OCI-LY3 (cell line): ENCODE results near the gene CARS2.
"Not testable (repeated sequence)": the region's sequence is repeated elsewhere in the genome, so short reads cannot be mapped to it uniquely, and the experiment has no call there.

Source experiments
- H2AFZ ChIP-seq: fragments of 200-600, 300-600 bp; shearing (Covaris generic); 2 replicates; pipeline ENCODE4 v1.6.0; 2014; ENCODE audit warnings: antibody characterized with exemption, low read depth, low read length
- H3K27ac ChIP-seq: fragments of 200-600, 300-600 bp; sonication (generic); 2 replicates; pipeline ENCODE4 v1.5.1; 2014; ENCODE audit warnings: mild to moderate bottlenecking, low read length, moderate library complexity, mixed read lengths
- H3K27me3 ChIP-seq: fragments of 200-600, 300-600 bp; sonication (generic); 2 replicates; pipeline ENCODE4 v1.6.1; 2014; ENCODE audit warnings: low read depth, low read length, mixed read lengths
- H3K36me3 ChIP-seq: fragments of 200-600, 300-600 bp; sonication (generic); replicated peaks from 2 replicates; pipeline ENCODE3; 2014; ENCODE audit warnings: low read depth, low read length, mixed read lengths
- H3K4me1 ChIP-seq: fragments of 300-600, 200-600 bp; sonication (generic); 2 replicates; pipeline ENCODE4 v1.6.1; 2014; ENCODE audit warnings: low read length, mixed read lengths
- H3K4me2 ChIP-seq: fragments of 200-600, 300-600 bp; sonication (generic); 2 replicates; pipeline ENCODE4 v1.6.1; 2014; ENCODE audit warnings: low read length, mixed read lengths
- H3K4me3 ChIP-seq: fragments of 300-600, 200-600 bp; sonication (generic); 2 replicates; pipeline ENCODE4 v1.5.1; 2014; ENCODE audit warnings: antibody characterized with exemption, mild to moderate bottlenecking, low read length, moderate library complexity
- H3K79me2 ChIP-seq: fragments of 300-600, 200-600 bp; shearing (Covaris generic); 2 replicates; pipeline ENCODE4 v1.6.1; 2014; ENCODE audit warnings: mild to moderate bottlenecking, low read length, mixed read lengths
- H3K9ac ChIP-seq: fragments of 300-600, 200-600 bp; shearing (Covaris generic); 2 replicates; pipeline ENCODE4 v1.6.0; 2014; ENCODE audit warnings: mild to moderate bottlenecking, low read length, moderate library complexity
- H3K9me3 ChIP-seq: fragments of 200-600, 300-600 bp; shearing (Covaris generic); 2 replicates; pipeline ENCODE4 v1.6.1; 2014; ENCODE audit warnings: low read length, mixed read lengths; ENCODE audit not compliant: insufficient read depth
- H4K20me1 ChIP-seq: fragments of 200-600, 300-600 bp; sonication (generic); 2 replicates; pipeline ENCODE4 v1.6.1; 2016; ENCODE audit warnings: low read length, mixed read lengths; ENCODE audit not compliant: insufficient read depth
- CTCF ChIP-seq: fragments of 200-600, 300-600 bp; sonication (generic); IDR thresholded peaks from 2 replicates; pipeline ENCODE4 v1.5.1; 2014; ENCODE audit warnings: antibody characterized with exemption, low read length, low read depth
- EZH2phosphoT487 ChIP-seq: fragments of 200-600 bp; shearing (Covaris generic); IDR thresholded peaks from 2 replicates; pipeline ENCODE4 v1.6.1; 2018; ENCODE audit warnings: antibody characterized with exemption, mixed run types, low read depth

CARS2 gene

GRCh38 chr13:110737555-110737954 lies 31.6 kb upstream of the CARS2 start:
- Histone ChIP-seq H3K27me3 (no peaks in the 10 kb centered on the region), H3K9ac (no peak overlapping the region), H3K4me2 (no peak overlapping the region), H3K4me3 (no peak overlapping the region), H3K27ac (no peak overlapping the region), H3K79me2 (no peaks in the 10 kb centered on the region), H3K4me1 (peaks cover 8% of the 10 kb centered on the region; the same call in 1 of the 2 replicates), H2AFZ (no peak overlapping the region), H4K20me1 (no peaks in the 10 kb centered on the region), H3K36me3 (no peaks in the 10 kb centered on the region), H3K9me3 (no peaks in the 10 kb centered on the region; the same call in 1 of the 2 replicates)
- no peak for TF ChIP-seq EZH2phosphoT487
- TF ChIP-seq CTCF, result no peak

- Histone ChIP-seq H4K20me1 (no peaks in the 10 kb centered on the region), H2AFZ (no peak overlapping the region), H3K27ac (no peak overlapping the region), H3K9me3 (no peaks in the 10 kb centered on the region; the same call in 1 of the 2 replicates), H3K36me3 (no peaks in the 10 kb centered on the region), H3K79me2 (no peaks in the 10 kb centered on the region), H3K4me1 (peaks cover 8% of the 10 kb centered on the region; the same call in 1 of the 2 replicates), H3K4me2 (no peak overlapping the region), H3K27me3 (no peaks in the 10 kb centered on the region), H3K9ac (no peak overlapping the region), H3K4me3 (no peak overlapping the region)
- TF ChIP-seq CTCF (no peak), EZH2phosphoT487 (no peak)
Measured at GRCh38 chr13:110734561-110734960, 28.6 kb upstream of the CARS2 start.

- Histone ChIP-seq H3K36me3 (no peaks in the 10 kb centered on the region), H3K4me3 (no peak overlapping the region)
Measured at GRCh38 chr13:110731072-110731471, 25.2 kb upstream of the CARS2 start.

GRCh38 chr13:110726726-110727125 lies 20.8 kb upstream of the CARS2 start:
- Histone ChIP-seq H3K4me1 (peaks cover 13% of the 10 kb centered on the region), H3K4me2 (no peak overlapping the region), H3K9me3 (no peaks in the 10 kb centered on the region), H2AFZ (no peak overlapping the region), H3K9ac (no peak overlapping the region), H3K27me3 (no peaks in the 10 kb centered on the region), H4K20me1 (peaks cover 7% of the 10 kb centered on the region), H3K36me3 (peaks cover 8% of the 10 kb centered on the region), H3K4me3 (no peak overlapping the region), H3K27ac (no peak overlapping the region), H3K79me2 (peaks cover 7% of the 10 kb centered on the region)
- TF ChIP-seq EZH2phosphoT487 (no peak), CTCF (no peak)

More at GRCh38 chr13:110731072-110731471, 25.2 kb upstream of the CARS2 start:
- TF ChIP-seq EZH2phosphoT487 (no peak), CTCF (no peak)
- H3K27ac ChIP-seq, result no peak overlapping the region
- no peaks in the 10 kb centered on the region for H4K20me1 ChIP-seq
- no peaks in the 10 kb centered on the region; the same call in 1 of the 2 replicates for H3K9me3 ChIP-seq
- H3K79me2 ChIP-seq, result no peaks in the 10 kb centered on the region
- H3K9ac ChIP-seq, result no peak overlapping the region
- H3K4me2 ChIP-seq, result no peak overlapping the region
- H3K27me3 ChIP-seq, result no peaks in the 10 kb centered on the region
- peaks cover 13% of the 10 kb centered on the region for H3K4me1 ChIP-seq
- no peak overlapping the region for H2AFZ ChIP-seq

GRCh38 chr13:110726153-110726552 lies 20.2 kb upstream of the CARS2 start:
- H3K27ac ChIP-seq, H3K4me3 ChIP-seq, H4K20me1 ChIP-seq, H3K36me3 ChIP-seq, H3K9ac ChIP-seq, H3K9me3 ChIP-seq, H2AFZ ChIP-seq, H3K4me2 ChIP-seq, H3K27me3 ChIP-seq: not testable (repeated sequence)
- peaks cover 13% of the 10 kb centered on the region for H3K4me1 ChIP-seq
- H3K79me2 ChIP-seq, result peaks cover 10% of the 10 kb centered on the region
